ENCODE results near the gene PRELP.

Gene PRELP

DNA sequence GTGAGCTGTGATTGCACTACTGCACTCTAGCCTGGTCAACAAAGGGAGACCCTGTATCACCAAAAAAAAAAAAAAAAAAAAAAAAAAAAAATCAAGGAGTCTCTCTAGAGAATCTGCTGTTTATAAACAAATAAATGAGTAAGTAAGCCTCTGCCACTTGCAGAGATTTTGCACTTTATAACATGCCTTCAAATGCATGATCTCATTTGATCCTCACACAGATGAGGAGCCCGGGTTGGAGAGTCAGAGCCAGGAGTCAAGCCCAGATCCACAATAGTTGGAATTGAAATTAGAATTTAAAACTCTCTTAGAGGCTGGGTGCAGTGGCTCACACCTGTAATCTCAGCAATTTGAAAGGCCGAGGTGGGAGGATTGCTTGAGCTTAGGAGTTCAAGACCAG is 4.0 kb downstream of the PRELP start:
- no peak for DNase-seq

DNA sequence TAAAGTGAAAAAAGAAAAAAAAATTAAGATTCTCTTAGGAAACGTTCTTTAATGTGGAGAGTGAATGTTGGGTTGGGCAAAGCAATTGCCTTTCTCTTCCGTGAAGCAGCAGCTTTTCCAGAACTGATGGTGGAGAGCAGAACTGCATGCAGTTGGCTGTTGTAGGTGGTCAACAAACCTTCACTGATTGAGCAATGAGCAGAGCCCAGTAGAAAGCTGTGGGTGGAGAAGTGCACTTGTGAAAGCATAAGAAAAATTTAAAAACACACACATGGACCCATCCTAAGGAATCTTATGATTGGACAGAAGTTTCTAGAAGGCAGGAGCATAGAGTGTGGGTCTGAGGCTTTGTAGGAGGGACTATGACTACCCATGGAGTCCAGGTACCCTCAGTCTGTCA is 4.5 kb downstream of the PRELP start:
- no peak for DNase-seq

DNA sequence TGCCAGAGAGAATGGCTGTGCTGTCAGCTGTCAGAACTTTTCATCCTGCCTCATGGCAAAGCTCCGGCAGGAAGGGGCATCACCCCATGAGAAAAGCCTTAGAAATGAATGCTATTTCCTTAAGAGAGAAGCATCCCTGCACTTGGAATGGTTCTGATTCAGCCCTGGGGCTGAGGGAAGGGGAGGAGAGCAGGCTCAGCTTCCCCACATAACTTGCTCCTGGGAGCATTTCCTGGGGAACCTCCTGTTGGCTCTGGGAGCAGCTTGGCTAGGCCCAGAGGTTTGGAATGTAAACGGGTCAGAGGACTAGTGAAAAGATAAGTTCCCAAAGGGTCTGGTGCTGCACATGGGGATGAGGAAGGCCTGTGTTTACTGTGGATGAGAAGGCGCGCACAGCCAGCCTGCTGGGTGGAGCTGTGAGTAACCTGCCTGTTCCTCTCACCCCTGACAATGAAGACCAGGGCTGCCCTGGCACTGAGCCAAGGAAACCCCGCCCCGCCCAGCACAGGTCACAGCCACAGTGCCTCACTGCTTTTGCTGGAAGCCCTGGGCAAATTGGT is 5.0 kb downstream of the PRELP start:
- peak; percentile 50 to 55 for DNase-seq

DNA sequence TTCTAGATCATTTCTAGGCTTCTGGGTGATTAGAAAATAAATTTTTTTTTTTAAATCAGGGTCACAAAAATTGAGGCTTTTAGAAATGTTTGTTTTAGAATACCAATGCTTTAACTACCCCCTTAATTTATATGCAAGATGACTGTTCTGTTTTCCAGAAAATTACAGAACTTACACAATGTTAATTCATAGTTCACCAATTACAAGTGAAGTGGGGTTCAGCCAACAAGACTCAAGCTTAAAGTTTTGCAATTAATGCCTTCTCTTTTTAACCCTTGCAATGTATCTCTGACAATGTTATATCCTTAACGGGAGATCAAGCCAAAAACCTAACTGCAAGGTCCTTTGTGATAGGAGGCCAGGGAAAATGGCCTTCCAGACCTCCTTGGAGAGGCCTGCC is 5.6 kb downstream of the PRELP start:
- DNase-seq: no peak

DNA sequence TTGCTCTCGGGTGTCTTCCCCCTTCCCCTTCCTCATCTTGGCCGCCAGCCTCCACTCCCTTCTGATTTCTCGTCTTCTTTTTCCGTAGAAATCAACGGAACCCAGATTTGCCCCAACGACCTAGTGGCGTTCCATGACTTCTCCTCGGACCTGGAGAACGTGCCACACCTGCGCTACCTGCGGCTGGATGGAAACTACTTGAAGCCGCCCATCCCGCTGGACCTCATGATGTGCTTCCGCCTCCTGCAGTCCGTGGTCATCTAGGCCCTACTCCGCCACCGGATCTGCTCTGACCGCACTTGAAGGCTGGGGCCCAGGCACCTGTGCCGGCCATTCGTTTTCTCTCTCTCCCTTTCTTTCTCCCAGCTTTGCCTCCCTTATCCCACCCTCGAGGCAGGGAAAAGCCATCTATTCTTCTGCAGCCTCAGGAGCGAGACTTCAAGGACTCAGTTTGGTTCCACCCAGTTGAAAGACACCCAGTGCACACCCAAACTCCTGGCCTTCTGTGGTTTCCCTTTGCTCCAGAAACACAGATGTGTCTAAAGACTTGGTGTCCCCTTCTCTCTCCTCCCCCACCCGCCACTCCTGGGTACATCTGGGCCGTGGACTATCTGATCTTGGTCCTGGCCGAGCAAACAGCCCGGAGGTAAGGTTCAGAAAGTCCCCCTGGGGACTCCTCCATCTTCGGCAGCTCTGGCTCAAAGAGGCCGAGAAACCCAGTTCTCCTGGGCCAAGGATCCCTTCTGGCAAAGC is 11.2 kb downstream of the PRELP start:
- DNase-seq: no peak

DNA sequence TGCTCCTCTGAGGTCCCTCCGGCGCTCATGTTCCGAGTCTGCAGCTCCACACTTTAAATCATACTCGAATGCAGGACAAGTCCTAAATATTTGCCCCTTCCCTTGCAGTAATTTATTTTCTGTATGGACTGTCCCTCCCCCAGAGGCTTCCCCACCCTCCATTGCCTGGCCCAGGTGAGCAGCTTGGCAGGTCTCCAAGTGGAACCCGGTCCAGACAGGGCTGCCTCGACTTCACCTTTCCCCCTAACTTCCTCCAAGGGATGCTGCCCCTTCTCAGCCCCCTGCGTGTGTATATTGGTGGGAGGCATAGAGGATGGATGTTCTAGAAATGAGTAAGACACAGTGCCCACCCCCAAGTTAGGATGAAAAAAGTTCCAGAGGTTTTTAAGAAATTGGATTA is 12.9 kb downstream of the PRELP start:
- no peak for DNase-seq

DNA sequence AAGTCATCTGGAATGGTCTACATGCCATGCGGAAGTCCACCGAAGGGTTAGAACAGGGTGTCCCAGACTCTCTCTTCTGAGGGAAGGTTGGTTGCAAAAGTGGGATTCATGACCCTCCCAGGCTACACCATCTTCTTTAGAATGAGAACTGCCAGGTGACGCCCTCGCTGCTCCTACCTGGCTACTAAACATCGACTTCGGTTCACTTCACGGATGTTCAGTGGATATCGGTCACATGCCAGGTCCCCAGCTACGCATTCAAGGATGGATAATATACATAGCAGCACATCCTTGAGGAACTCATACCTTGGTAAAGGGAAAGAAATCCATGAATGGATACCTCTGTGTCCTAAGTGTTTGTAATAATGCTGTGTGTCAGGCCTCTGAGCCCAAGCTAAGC is 15.0 kb downstream of the PRELP start:
- DNase-seq: no peak

DNA sequence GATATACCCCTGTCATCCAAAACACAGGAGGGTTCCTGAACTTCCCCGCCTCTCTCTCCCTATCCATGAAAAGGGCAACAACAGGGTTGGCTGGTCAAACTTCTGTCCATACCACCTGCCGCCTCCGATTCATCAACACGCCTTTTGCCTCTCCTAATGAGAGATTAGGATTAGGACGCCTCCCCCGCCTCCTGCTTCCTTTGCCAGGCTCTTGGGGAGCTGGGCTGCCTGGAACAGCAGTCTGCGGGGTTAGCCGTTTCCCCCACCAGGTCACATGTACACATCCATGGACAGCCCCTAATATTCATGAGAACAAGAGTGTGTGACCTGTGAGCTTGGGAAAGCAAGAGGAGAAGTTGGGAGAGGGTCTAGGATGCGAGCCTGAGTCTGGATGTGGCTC is 16.1 kb downstream of the PRELP start:
- DNase-seq: no peak

DNA sequence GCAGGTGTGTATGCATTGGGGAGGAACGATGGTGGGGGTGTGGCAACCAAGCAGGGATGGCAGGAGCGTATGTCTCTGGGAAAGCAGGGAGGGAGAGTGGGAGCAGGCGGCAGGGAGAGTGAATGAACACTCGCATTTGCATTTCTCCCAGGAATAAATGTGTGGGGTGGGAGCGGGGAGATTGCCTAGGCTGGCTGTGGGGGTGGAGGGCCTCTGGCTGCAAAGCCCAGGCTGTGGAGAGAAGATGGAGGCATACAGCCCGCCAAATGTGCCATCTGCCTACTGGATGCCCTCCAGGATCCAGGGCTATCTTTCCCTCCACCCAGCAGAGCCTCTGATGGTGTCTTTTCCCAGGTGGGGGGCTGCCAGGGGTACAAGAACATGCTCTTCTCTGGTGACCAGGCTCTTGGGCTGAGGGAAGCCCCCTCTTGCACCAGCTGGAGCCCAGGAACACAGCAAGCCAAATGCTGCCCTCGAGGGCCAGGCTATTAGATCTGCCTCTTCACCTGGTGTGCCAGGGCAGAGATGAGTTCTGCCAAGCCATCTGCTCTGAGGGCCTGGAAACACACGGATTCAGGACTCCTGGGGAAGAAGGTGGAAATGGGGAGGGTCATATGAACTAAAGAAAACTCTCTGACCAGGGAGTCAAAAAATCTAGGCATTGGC is 16.6 kb downstream of the PRELP start:
- DNase-seq: no peak

DNA sequence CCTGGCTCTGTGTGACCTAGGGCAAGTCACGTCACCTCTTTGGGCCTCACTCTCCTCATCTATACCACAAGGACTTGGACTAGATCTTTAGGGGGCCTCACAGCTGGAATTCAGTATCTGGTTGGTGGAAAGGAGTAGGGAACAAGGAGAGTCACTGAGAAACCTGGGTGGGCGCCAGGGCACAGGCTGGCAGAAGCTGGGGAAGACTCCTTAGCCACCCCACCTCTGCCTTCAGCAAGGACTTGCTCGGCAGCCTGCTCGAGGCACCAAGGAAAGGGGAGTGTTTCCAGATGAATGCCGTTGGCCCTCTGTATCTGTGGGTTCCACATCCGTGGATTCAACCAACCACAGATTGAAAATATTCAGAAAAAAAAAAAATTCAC is 17.1 kb downstream of the PRELP start:
- no peak for DNase-seq

DNA sequence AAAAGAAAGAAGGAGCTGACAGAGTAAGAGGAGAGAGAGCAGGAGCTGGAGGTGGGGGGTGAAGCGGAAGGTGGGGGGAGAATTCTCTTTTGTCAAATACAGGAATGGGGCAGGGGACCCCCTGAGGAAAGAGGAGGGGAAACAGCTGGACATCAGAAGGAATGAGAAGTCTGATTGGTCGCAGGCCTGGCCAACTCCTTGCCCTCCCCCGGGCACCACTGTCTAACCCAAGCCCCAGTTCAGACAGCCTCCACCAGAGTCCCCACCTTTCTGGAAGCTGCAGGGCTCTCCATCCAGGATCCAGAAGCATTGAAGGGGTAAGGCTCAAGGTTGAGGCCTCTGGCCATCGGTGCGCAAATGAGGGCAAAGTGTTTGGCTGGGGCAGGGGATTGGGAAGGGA is 18.3 kb downstream of the PRELP start, which contains the start of gene OPTC:
TSS of gene OPTC (plus strand) at position 253 of the 400 bp plus-strand sequence. CDS start 1,853 bp downstream, outside the sequence.
- no peak for DNase-seq

DNA sequence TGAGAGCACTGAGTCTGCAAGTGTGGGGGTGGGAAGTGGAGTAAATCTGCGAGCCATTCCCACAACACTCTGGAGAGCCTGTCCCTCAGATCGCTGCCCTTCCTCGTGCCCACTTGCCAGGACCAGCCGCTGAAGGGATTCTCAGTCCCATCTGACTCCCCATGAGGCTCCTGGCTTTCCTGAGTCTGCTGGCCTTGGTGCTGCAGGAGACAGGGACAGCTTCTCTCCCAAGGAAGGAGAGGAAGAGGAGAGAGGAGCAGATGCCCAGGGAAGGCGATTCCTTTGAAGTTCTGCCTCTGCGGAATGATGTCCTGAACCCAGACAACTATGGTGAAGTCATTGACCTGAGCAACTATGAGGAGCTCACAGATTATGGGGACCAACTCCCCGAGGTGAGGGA is 20.2 kb downstream of the PRELP start:
- DNase-seq: no peak

DNA sequence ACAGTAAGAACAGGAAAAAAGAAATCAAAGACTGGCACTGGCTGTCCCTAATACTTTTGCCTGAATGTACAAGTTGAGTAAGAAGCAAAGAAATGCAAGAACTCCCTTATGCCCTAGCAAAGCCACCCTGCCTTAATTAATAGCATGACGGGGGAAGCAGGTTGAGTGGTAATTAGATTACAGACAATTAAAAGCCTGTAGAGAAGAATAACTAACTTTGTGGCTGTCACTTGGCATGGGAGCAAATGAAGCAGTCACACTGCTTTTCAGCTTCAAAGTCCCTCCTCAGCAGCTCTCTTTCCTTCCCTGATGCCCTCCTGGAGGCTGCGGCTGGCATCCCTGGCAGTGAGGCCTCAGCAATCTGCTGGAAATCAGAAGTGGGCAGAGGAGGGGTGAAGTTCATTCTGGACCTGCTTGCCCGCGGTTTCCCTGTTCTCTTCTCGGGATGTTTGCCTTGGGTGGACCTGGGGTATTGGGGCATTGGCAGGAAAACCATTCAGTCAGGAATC is 21.7 kb downstream of the PRELP start:
- DNase-seq: no peak

DNA sequence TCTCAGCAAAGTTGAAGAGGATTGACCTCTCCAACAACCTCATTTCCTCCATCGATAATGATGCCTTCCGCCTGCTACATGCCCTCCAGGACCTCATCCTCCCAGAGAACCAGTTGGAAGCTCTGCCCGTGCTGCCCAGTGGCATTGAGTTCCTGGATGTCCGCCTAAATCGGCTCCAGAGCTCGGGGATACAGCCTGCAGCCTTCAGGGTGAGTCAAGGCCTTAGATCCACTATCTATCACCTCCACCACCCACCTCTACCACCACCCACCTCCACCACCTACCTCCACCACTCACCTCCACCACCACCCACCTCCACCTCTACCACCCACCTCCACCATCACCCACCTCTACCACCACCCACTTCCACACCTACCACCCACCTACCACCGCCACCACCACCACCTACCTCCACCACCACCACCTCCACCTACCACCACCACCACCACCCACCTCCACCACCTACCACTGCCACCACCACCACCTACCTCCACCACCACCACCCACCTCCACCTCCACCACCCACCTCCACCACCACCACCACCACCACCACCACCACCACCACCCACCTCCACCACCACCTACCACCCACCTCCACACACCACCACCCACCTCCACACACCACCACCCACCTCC is 24.2 kb downstream of the PRELP start:
- no peak for DNase-seq

DNA sequence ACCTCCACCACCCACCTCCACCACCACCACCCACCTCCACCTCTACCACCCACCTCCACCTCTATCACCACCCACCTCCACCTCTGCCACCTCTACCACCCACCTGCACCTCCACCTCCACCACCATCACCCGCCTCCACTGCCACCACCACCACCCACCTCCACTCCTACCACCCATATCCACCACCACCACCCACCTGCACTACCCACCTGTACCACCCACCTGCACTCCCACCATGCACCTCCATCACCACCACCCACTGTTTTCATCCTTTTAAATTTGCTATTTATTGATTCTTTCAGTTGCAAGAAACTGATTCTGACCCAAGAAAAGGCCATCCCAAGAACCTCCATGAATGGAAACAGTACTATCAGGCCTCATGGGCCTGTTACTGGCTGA is 24.7 kb downstream of the PRELP start:
- DNase-seq: no peak

DNA sequence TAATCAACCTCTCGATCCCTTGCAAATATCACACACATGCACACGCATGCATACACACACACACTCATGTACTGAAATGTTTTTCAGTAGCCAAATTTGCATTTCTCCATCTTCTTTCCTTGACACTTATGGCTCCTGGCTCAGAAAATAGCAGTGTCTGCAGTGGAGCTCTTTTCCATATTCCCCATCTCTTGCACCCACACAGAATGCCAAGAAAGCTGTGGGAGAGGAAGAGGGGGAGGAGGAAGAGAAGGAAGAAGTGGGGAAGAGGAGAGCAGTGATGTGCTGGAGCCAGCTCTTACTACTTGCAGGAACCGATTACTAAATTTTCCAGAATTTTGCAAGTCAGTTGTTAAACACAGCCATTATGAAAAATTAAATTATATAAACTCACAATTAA is 28.2 kb downstream of the PRELP start:
- no peak for DNase-seq

DNA sequence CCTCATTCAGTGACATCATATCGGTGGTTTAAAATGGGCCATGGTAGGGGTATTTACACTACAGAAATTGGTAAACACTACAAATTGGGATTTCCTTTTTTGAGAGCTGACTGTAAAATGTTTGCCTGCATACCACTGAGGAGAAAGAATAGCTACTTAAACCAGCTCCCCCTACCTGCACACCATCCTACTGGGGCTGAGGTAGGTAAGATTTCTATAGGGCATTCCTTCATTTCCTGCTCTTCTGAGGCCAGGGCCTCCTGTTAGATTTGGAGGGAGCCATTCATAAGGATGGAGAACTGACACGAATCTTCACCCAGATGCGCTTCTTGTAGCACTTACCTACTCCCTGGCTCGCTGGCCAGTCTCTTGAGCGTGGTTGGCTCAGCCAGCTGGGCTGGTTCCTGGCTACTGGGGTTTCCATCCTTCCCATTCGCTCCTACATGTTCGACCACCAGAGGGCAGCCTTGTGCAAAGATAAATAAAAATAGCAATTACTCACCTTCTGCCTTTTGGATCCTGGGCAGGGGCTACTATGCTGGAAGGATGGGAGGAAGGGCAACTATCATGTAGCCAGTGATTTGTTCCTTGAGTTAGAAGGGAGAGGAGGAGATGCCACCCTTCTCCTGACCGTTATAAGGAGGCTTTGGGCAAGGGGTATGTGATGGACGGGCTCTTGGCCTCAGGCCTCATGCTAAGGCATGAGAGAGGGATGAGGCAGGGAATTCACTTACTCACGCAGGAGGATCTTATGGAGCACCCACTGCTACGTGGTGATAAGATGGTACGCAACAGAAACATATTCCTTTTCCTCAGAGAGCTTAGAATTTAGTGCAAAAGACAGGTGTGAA is 29.0 kb downstream of the PRELP start:
- peak; percentile 63 to 73 for DNase-seq

DNA sequence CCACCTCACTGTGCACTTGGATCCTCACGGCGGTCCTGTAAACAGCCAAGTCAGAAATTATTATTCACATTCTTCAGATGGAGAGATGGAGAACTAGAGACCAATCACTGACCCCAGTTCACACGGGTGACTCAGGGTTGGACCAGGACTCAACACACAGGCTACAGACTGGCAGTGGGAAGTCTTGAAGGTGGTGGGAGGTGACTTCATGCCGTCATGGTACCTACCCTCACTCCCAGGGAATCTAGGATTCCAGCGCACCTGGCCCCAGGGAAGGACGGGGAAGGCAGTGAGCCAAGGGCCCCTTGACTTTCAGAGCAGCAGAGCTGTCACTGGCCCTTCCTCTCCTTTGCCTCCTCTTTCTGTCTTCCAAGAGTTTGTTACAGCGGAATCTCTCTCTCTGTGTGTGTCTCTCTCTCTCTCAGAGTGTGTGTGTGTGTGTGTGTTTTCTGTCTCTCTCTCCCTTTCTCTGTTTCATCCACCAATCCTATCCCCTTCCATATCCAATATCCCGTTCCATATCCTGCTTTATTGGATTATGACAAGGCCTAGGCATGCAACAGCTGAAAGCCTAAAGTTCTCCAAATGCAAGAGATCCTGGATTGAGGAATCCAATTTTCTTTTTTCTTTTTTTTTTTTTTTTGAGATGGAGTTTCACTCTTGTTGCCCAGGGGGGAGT is 30.1 kb downstream of the PRELP start:
- DNase-seq: no peak

DNA sequence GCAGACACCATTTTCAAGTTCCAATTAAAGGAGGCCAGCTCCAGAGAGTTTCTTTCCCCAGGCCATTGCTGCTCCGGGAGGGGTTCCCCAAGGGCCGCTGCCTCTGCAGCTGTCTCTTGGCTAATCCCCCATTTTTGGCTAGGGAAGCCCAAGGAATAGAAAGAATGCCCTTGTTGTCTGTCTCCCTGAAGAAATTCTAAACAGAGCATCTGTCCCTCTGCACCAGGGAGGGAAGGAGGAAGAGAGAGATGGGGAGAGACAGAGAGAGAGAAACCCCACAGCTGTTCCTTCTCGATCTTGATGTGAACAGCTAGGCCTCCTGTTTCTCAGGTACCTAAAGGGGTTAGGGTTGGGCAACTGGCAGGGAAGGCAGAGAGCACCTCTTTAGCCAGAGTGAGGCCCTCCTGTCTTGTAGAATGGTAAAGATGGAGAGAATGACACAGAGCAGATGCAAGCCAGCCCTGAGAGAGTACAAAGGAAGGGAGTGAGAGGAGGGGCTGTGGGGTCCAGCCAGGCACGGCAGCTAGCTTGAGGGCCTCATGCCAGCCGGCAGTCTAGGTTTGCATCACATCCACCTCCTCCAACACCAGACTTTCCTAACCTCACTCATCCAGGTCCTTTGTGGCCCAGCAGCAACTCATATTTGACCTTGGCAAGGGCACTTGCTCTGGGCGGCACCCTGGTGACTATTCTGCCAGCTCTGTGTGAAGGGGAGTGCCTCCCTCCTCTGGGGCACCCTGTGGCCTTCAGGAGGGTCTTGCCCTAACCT is 31.4 kb downstream of the PRELP start:
- DNase-seq: no peak

DNA sequence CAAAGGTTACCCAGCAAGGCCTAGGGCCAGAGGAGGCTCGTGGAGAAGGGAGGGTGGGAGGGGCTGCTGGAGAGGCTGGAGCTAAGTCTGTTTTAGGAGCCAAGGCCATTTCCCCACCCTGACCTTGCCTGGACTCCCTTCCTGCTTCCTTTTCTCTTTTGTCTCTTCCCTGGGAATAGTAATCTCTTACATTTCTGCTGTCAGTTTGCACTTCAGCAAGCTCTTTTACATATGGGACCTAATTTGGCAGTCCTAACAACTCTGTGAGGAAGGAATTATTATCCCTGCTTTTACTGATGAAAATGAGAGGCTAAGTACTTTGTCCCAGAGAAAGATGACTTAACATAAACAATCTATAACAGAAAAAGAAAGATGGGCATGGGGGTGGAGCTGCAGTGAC is 32.2 kb downstream of the PRELP start:
- DNase-seq: no peak

DNA sequence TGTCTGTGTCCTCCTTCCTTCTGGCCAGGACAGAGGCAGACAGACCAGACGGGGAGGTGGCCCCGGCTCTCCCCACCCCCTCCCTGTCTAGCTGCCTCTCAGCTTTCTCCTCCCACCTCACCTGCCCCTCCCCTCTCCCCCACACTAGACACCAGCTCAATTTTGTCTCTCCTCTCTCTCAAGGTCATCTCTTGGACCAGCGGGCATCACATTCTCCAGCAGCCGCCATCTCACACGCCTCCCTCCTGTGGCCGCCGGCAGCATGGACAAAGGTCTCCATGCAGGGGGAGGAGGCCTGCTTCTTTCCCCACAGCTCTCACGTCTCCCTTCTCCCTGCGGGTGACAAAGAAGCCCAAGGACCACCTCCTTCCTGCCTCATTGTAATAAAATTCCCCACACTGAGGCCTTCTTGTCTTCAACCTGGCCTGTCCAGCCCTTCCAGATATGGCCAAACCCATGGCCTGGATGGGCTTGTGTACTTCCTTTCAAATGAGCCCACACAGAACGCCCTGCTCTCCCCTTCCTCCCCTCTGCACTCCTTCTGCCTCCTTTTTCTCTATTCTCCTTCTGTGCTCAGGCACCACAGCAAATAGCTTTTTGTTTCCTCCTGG is 33.0 kb downstream of the PRELP start:
- no peak for DNase-seq
